GM21367 (cell line): ENCODE results near the gene QSOX2.

ENCODE experiments used
- ATAC-seq: cut with Tn5 transposase; IDR thresholded peaks from one replicate; pipeline ENCODE4 v1.9.1; 2021; ENCODE audit not compliant: unreplicated experiment

Gene QSOX2

DNA sequence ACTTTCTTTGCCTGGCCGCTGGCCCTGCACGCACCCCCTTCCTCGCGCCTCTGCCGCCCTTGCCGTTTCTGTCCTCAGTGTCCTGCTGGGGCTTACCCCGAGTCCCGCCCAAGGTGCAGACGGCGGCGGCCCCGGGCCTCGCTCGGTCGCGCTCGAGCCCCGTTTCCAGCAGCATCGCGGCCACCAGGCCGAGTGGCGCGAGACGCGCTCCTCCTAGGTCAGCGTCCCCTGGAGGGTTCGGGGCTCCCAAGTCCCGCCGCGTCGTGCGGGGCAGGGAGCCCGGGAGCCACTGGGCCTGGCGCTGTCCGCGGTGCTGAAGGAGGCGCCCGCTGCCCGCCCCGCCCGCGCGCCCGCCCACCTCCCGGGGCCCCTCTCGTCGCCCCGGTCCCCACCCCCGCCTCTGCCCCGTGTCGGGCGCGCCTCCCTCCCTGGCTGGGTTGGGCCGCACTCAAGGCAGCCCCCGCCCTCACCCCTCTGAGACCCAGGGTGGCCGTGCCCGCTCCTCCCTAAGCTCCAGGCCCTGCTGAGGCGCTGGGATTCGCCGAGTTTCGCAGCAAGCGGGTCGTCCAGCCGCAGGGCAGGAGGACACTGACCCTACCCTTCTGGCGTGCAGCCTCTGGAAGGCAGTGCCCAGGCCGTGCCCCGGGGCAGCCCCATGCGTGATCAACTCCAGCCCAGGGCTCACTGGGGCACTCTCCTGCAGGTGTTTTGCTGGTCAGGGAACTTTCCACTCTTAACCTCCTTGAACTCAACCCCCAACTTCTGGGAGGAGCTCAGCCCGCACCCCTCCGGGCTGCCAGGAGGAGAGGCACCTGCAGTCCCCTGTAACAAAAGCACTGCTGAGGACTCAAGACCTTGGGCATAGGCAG lies 40.5 kb downstream of the QSOX2 start, which contains the start of gene LHX3:
Gene LHX3 (minus strand): TSS at position 291 of the 869 bp plus-strand sequence. CDS start 116 bp downstream, at position 175.
- ATAC-seq = no peak

DNA sequence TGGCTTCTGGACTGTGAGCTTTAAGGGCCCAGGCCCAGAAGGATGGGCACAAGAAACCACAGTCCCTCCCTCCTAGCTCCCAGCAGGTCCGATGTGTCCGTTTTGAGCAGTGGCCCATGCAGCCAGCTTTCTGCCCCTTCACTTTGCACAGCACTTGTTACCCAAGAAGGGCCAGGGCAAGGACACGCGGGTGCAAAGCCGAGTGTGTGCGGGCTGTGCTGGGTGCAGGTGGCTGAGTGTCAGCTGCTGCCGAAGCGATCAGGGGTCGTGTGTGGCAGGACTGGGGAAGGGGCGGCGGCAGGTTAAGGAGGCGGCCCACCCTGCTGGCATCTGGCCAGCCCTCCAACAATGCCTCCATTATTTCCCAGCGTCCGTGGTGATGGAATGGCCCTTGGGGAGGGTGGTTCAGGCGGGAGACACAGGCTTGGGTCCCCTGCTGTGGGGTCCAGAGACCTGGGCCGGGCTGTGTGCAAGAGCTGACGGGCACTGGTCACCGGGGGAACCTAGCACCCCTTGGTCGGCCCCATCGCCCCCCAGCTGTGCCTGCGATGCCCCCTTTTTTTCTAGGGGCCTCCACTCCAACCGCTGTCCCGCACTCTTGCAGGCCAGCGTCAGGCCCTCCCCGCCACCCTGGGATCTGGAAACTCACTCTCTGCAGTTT lies 41.3 kb downstream of the QSOX2 start:
- no peak for ATAC-seq

DNA sequence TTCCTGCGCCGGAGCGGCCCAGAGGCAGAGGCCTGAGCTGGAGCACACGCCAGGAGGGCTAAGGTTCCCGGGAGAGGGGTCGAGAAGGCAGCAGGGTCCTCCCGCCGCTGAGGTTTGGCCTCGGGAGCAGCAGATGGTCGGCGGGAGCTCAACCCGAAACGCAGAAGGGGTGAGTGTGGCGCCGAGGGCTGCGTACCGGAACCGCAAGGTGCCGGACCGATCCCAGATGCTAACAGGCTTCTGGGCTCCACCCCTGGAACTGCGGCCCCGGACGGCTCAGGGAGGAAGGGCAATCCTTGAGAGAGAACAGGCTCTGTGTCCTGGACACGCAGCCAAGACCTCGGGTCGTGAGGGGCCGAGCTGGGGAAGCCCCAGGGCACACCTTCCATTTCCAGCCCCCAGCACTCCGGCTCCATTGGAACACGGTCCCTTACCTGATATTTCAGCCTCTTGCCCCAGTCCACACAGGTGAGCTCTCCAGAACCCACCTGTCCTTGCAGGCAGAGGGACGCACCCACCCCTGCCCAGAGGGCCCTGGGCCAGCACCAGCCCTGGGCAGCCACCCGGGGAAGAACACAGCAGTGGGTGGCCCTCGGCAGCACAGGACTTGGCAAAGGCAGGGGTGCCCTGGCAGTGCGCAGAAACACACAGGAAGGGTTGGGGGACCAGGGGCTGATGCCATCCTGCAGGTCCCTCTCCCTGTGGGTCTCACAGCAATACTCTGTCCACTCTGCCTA lies 42.0 kb downstream of the QSOX2 start:
- no peak for ATAC-seq

DNA sequence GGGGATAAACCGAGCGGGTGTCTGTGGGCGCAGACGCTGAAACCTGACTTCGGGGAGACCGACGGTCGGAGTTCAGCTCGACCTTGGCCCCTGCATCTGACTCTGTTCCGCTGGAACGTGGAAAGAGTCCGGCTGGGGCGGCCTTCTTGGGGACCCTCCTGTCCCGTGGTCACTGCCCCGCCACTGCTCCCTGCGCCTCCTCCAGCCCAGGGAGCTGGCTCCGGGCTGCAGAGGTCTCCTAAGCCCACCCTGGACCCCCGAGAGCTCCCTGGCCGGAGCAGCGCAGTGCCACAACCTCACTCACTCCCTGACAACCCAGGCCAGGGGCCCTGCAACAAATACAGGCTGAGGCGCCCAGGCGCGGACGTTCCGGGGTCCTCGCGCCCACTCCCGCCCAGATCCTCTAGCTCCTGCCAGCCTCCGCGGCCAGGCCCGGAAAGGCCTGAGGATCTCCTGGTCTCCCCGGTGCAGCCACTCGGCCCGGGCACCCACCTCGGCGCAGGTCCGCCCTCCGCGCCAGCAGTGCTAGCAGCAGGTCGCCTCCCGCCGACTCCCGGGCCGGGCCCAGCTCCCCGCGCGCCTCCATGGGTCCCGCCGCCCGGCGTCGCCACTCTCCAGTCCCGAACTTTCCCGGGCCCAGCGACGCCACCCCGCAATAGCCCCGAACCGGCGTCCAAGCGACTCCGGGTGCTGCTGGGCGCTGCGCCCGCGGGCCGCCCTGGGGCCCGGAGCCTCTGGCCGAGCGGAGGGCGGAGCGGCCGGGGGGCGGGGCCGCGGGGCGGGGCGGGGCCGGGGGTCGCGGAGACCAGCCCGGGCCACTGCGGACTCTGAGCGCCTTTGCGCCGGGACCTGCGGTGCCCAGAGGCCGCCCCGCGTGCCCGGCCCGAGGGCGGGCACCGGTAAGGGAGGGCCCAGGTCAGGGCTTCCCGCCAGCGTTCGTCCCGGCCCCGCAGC lies 42.9 kb downstream of the QSOX2 start:
- no peak for ATAC-seq

DNA sequence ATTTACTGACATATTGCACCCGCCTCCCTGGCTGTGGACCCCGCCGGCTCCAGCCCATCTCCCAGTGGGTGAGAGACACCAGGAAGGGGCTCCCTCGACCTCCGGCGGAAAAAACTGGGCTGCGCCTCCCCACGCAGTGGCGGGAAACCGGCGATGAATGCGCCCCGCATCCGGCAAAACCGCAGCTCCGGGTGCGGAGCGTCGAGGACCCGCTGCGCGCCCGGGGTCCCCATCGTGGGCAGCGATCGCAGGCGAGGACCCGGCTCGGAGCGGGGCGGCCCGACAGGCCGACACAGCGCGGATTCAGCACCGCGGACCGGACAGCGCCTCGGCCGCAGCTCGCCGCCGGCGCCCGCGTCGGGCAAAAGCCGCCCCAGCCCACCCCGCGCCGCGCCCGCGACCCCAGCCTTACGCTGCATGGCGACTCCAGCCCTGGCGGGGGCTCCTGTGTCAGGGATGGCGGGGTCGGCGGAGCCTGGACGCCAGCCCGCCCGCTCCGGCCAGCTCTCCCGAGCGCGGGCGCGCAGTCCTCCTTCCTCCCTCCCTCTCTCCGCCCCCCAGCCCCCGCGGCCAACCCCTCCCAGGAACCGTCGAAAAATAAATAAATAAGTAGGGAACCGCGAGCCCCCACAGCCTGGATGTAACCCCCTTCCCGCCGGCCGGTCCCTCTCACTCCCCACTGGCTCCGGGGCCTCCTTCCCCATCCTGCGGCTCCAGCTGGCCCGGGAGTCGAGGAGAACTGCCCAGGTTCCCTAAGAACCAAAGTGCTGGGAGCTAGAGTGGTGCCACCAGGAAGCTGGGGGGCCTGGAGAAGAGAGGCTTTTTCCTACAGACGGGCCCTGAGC lies 43.8 kb downstream of the QSOX2 start:
- no peak for ATAC-seq

DNA sequence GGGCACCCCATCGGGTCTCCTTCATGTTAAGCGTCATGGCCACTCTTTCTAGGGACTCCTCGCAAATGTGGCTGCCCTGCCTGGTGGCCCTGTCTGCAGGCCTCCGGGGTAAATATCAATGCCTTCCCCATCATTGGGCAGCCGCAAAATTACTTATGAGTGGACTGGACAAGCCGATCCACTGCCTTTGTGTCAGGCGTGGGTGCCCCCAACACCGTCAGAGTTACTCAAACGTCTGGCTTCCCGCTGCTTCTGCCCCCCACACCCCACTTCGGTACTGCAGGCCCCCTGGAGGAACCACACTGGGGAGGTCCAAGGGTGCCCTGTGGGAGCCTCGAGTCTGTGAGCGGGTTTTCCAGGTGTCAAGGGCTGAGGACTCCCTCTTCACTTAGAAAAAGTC lies 44.4 kb downstream of the QSOX2 start:
- ATAC-seq = no peak

DNA sequence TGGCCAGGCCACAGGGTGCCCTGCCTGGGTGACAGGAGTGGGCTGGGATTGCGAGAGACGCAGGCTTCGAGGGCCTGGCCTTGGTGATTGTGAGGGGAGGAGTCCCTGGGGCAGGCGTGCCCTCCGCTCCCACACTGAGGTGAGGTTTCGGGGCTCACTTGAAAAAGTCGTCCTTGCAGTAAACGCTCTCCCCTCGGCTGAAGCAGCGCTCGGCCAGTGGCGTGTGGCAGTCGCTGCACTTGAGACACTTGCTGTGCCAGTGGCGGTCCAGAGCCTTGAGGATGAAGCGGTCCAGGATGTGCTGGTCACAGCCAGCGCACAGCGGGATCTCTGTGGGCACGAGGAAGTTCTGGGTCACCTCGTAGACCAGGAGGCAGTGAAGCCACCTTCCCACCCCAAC lies 45.2 kb downstream of the QSOX2 start:
- ATAC-seq = no peak

DNA sequence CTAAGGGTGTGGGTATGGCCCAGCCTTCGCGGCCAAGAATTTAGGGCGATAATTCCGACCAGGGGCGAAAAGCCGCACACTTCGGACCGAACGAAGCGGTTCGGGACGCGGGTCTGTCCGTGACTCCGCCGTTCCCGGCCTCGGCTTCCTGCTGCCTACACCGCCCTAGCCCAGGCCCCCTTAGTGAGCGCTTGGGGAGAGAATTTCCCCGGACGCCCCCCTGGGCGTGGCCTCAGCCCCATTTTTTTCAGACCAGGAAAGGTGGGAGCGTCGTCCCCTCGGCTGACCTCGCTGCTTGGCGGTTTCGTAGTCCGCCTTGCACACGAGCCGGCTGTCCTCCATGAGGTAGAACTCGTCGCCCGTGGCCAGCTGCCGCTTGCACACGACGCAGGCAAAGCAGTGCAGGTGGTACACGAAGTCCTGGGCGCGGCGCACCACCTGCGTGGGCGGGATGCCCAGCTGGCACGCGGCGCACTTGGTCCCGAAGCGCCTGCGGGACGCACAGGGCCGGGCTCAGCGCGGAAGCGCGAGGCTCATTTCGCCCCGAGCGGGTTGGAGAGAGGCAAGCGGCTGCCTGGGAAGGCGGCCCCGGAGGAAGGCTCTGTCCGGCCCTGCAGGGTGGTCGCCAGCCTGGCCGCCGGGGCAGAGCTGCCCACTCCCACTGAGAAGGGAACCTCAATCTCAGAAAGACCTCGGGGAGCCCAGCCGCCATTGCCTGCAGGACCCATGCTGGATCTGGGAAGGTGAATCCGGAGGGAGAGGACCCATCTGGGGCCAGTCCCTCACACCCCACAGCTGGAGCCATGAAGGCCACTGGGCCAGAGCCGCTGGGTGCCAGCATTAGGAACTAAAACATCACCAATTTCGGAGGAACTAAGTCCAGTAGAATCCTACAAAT lies 46.0 kb downstream of the QSOX2 start:
- no peak for ATAC-seq

DNA sequence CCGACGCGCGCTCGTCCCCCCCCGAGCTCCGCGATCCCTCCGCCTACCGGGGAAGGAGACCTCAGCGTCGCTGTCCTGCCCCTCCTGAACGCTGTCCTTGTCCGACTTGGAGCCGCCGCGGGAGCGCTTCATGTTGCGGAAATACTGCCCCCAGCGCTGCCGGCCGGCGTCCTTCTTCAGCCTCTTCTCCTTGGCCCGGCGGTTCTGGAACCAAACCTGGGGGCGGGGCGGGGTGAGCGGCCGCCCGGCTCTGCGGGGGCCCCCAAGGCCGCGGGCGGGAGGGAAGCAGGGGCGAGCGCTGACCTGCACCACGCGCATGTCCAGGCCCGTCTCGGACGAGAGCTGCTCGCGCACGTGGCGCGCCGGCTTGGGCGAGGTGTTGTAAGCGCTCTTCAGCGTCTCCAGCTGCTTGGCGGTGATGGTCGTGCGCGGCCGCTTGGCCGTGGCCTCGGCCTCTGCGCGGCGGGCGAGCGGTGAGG lies 47.0 kb downstream of the QSOX2 start:
- ATAC-seq = no peak

DNA sequence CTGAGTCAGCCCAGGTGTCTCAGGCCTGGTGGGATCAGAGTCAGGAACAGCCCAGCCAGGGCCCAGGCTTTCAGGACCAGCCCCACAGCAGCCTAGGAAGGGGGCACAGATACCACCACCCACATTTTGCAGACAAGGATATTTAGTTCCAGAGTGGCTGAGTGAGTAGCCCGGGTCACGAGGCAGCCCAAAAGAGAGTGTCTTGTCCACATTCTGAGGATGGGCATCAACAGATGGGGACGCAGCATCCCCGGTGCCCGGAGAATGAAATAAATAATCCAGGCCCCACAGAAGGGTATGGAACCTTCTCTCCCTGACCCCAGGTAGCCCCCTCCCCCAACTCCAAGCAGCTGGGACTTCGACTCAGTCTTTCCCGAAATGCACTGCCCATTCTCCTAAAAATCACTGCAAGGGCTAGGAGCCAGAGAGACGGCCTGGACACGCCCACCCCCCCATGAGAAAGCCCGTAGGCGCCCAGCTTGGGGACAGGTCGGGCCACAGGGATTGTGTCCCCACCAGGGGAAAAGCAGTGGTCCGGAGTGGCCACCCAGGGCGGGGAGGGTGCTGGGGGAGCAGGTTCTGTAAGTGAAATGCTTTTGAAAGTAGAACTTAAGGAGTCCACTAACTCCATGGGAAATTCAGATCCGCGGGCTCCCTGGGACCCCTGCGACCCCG lies 47.5 kb downstream of the QSOX2 start:
- no peak for ATAC-seq

DNA sequence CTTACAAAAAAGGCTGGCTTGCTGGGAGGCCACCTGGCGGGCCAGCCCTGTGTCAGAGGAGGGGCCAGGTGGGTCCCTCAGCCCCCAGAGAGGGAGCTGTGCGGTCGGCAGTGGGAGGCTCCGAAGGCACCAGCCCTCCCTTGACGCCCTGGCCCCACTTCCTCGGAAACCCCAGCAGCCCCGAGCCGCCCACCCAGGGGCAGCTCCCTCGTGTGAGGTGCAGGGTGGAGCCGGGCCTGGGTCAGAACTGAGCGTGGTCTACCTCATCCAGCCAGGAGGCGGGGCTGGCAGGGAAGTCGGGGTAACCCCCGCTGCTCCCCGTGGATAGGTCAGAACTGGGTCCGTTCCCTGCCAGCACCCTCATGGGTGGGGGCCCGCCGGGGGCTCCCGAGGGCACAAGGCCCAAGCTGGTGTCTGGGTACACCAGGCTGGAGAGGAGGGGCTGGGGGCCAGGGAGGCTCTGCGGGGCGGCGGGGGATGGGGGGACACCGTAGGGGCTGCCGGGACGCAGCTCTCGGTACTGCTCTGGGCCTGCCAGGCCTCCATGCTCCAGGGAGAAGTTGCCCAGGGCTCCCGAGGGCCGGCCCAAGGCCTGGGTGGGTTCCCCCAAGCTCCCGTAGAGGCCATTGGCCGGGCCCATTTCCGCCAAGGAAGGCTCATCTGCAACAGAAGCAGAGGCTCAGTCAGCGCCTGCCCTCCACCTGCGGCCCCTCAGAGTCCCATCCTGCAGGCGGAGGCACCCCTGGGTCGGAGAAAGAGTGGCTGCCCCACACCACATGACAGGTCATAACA lies 48.3 kb downstream of the QSOX2 start:
- ATAC-seq = no peak

DNA sequence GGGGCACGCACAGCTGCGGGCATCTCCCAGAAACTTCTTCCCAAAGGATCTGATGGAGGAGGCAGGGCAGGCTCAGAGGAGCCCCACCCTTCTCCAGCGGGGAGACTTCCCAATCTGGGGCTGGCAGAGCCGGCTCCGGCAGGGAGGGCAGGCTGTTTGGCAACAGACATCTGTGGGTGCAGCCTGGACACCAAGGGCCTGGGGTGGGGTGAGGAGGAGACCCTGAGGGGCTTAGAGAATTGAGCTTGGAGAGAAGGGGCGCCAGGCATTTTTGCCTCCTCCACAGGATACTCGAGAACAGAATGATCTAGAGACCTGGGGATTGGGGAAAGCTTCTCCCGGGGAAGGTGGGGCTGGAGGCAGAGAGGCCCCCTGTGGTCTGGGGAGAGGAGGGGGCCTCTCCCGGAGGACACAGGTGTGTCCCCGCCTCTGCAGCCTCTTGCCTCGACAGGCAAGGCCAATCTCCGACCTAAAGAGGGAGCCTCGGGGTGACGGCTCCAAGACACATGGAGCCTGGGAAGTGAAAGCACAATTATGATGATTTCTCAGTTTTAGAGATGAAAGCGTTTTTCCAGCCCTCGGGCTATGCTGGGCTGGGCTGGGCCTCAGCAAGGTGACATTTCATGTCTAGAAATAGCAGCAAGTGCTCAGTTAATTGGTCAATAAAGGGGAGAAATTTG lies 49.1 kb downstream of the QSOX2 start:
- ATAC-seq = no peak

DNA sequence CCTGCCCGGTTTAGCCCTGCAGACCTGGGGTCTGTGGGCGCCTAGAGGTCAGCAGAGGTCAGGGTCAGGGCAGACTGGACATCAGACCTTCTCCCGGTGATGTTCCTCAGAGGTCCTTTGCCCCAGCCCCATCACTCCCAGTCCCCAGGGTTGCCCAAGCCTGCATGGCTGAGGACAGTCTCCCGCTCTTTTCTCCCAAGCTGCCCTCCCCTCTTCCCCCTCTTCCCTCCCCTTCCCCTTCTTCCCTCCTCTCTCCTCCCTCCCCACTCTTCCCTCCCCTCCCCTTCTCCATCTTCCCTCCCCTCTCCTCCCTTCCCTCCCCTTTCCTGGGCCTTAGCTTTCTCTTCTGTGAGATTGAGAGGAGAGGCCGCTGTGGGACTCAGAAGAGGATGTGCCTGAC lies 51.1 kb downstream of the QSOX2 start:
- ATAC-seq = no peak

DNA sequence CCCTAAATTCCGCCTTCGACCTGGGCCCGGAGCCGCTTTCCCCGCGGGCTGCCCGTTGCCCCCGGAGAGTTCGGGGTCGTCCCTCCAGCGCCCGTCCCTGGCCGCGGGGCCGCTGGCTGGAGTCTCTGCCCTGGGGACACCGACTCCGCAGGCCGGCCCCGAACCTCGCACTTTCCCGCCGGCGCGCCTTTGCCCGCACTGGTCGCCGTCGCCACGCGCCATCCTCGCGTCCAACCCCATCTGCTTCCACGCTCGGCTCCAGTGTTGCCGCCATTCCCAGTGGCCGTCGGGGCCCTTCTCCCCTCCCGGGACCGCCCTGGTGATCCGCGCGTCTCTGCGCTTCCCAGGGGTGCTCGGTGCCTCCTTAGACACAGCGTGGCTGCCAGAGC lies 51.7 kb downstream of the QSOX2 start:
- no peak for ATAC-seq

DNA sequence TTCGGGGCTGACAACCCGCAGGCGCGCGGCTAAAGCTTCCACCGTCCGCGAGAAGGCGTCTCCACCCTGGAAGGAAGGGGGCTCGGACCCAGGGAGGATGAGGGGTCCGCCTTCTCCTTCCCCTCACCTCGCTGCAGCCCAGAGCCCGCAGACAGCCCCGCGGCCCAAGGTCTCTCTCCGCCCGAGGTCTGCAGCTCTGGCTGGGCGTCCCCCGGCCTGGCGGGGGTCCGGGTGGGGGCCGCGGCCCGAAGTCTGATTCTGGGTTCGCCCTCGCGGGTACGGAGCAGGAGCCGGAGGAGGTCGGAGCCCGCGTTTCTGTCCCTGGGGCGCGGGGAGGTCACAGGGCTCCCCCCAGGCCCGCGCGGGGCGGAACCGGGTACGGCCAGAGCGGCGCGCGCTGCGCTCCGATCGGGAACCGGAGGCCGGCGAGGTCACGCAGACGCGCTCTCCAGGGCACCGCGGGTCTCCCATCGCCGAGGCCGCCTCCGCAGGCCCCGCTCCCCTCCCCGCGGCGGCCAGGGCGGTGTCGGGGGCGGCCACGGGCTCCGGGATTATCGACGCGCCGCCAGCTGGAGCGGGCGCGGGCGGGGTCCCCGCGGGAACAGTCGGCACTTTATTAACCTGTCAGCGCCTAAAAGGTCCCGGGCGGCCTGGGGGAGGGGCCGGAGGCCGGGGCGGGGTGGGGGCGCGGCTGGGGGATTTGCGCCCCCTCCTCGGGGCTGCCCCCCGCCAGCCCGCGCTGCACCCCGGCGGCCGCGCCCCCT lies 52.3 kb downstream of the QSOX2 start:
- ATAC-seq = no peak
